Measurements from ENCODE around the gene OR5D18.

- TF ChIP-seq POLR2AphosphoS5 (IDR thresholded peaks at IDR 0.05; ENCODE audit: low read depth) (no peak), CTCF (IDR thresholded peaks at IDR 0.05; ENCODE audit: insufficient read depth, low read length) (no peak), REST (IDR thresholded peaks at IDR 0.05; ENCODE audit: insufficient replicate concordance, low read depth) (no peak), GABPA (IDR thresholded peaks at IDR 0.05; ENCODE audit: low read depth) (no peak)
Observed at GRCh38 chr11:55795256-55795655, 24.2 kb upstream of the OR5D18 start, which contains the start of gene OR5D14.
